Tibial nerve (tissue), 4 donors: ENCODE results near the gene ANO10.

Source experiments
- CTCF ChIP-seq, 5 experiments: fragments of 200-600 bp in 3 of 5; fragments of 450-650 bp in 2 of 5; sonication (generic) in 3 of 5; IDR thresholded peaks; one replicate each; pipeline ENCODE4 v1.5.1; 2016 to 2019; ENCODE audit warnings: antibody characterized with exemption in 5 of 5, mild to moderate bottlenecking in 3 of 5, moderate library complexity in 2 of 5
- EP300 ChIP-seq, 2 donors: sonication (generic); formaldehyde crosslinking; IDR thresholded peaks; one replicate each; pipeline ENCODE4 v1.6.1; 2017; ENCODE audit warnings: antibody characterized with exemption in 2 of 2, mild to moderate bottlenecking in 1 of 2

GRCh38 chr3:43627360-43627759, 5.5 kb upstream of the ANO10 start:
- TF ChIP-seq CTCF (IDR thresholded peaks at IDR 0.05) (no peak), EP300 (IDR thresholded peaks at IDR 0.05) (no peak)
